ENCODE results near the gene MGST1. TPM values are rescaled to one million over a fixed set of nuclear protein-coding genes. Genes with fewer than 3 reads are reported as not detected.
"Not testable (repeated sequence)": the region's sequence is repeated elsewhere in the genome, so short reads cannot be mapped to it uniquely, and the experiment has no call there.

Gene MGST1
- total RNA-seq, 1 donor from 2014 or later = 238 TPM

DNA sequence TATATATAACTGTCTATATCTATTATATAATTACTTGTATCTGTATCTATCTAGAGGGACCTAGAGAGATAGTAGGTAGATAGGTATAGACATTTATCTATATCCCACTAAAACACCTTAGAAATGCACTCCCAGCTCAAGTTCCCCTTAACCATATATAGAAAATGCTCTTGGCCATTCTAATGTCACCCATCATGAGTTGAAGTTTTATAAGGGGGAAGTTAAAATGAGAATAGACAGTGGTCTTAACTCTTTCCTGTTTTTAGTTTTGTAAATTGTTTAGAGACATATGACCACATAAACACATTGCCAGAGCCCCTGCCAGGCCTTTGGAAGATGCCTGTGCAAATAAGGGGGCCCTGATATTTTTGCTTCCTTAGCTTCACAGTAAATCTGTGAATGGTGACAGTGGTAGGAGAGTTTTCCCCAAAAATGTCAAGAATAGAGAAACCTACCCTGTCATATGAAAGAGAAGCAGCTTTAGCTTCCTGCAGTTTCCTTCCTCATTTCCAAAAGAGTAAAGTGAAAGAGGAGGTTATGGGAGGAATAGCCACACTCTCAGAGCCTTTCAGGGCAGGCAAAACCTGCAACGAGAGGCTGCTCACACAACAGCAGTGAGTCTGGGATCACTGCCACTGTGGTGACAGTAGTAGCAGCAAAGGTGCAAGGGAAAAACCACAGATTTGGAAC is 45.5 kb downstream of the MGST1 start:
- peaks cover 10% of the 10 kb centered on the region for H3K36me3 Mint-ChIP-seq
- no peaks in the 10 kb centered on the region for H3K4me1 Mint-ChIP-seq
- no peak overlapping the region for H3K4me3 ChIP-seq

DNA sequence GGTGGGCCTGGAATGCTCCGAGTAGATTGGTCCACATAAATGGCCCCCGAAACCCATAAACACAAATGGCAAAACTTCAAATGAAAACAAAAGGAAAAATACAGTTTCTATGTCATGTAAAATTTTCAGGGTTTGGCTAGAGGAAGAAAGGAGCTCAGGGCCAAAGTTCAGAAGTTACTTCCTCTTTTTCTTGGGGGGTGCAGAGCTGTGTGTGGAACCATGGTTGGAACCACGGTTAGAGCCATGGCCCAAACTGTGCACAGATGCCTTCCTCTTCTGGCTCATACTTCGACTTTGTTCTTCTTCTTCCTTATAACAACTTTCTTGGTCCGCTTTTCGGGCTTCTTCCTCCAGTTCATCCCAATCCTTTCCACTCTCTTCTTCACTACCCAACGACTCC is 51.7 kb downstream of the MGST1 start:
- H3K27ac Mint-ChIP-seq = no peak overlapping the region
- Histone ChIP-seq H3K79me2 (ENCODE audit: low read depth) (no peaks in the 10 kb centered on the region), H3F3A (ENCODE audit: low read depth) (no peaks in the 10 kb centered on the region), H3K36me3 (no peaks in the 10 kb centered on the region), H3K27ac (no peak overlapping the region), H2AFZ (replicated peaks) (no peak overlapping the region), H4K20me1 (ENCODE audit: low read depth) (no peaks in the 10 kb centered on the region), H3K4me2 (no peak overlapping the region), H3K9me3 (ENCODE audit: low read depth) (peaks cover 2% of the 10 kb centered on the region), H3K27me3 (no peaks in the 10 kb centered on the region), H3K9ac (no peak overlapping the region), H3K4me1 (no peaks in the 10 kb centered on the region), H3K4me3 (no peak overlapping the region)
- H3K27me3 Mint-ChIP-seq (ENCODE audit: insufficient read depth, low read depth) = no peaks in the 10 kb centered on the region
- H3K9me3 Mint-ChIP-seq = peaks cover 10% of the 10 kb centered on the region
- no peak for TF ChIP-seq EZH2 (IDR thresholded peaks at IDR 0.05)
- no peak for TF ChIP-seq EZH2phosphoT487 (IDR thresholded peaks at IDR 0.05)
- TF ChIP-seq, protein P1, sequence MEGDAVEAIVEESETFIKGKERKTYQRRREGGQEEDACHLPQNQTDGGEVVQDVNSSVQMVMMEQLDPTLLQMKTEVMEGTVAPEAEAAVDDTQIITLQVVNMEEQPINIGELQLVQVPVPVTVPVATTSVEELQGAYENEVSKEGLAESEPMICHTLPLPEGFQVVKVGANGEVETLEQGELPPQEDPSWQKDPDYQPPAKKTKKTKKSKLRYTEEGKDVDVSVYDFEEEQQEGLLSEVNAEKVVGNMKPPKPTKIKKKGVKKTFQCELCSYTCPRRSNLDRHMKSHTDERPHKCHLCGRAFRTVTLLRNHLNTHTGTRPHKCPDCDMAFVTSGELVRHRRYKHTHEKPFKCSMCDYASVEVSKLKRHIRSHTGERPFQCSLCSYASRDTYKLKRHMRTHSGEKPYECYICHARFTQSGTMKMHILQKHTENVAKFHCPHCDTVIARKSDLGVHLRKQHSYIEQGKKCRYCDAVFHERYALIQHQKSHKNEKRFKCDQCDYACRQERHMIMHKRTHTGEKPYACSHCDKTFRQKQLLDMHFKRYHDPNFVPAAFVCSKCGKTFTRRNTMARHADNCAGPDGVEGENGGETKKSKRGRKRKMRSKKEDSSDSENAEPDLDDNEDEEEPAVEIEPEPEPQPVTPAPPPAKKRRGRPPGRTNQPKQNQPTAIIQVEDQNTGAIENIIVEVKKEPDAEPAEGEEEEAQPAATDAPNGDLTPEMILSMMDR (IDR thresholded peaks at IDR 0.05) = no peak
- peaks cover 8% of the 10 kb centered on the region for H3K36me3 Mint-ChIP-seq
- H3K4me3 Mint-ChIP-seq = no peak overlapping the region
- DNase-seq (ENCODE audit: low spot score) = no peak
- no peaks in the 10 kb centered on the region for H3K4me1 Mint-ChIP-seq

More for the DNA sequence above, 45.5 kb downstream of the MGST1 start:
- H3K9ac ChIP-seq = no peak overlapping the region
- H3K79me2 ChIP-seq (ENCODE audit: low read depth) = no peaks in the 10 kb centered on the region
- no peaks in the 10 kb centered on the region for H3K27me3 Mint-ChIP-seq (ENCODE audit: insufficient read depth, low read depth)
- no peak overlapping the region for H3K4me2 ChIP-seq
- H3K27me3 ChIP-seq = no peaks in the 10 kb centered on the region
- H3K9me3 Mint-ChIP-seq = peaks cover 22% of the 10 kb centered on the region
- peaks cover 2% of the 10 kb centered on the region for H3K9me3 ChIP-seq (ENCODE audit: low read depth)
- H3K27ac Mint-ChIP-seq = no peak overlapping the region
- no peak overlapping the region for H3K27ac ChIP-seq
- no peaks in the 10 kb centered on the region for H3F3A ChIP-seq (ENCODE audit: low read depth)
- TF ChIP-seq EZH2phosphoT487 (IDR thresholded peaks at IDR 0.05) (no peak), EZH2 (IDR thresholded peaks at IDR 0.05) (no peak)
- TF ChIP-seq, protein P1 (IDR thresholded peaks at IDR 0.05) = no peak
- DNase-seq (ENCODE audit: low spot score) = no peak
- H3K4me1 ChIP-seq = no peaks in the 10 kb centered on the region
- H4K20me1 ChIP-seq (ENCODE audit: low read depth) = no peaks in the 10 kb centered on the region
- H3K36me3 ChIP-seq = no peaks in the 10 kb centered on the region
- no peak overlapping the region for H2AFZ ChIP-seq (replicated peaks)
- no peak overlapping the region for H3K4me3 Mint-ChIP-seq

- not testable (repeated sequence) for H3F3A ChIP-seq (ENCODE audit: low read depth); H3K9ac ChIP-seq; H3K27ac Mint-ChIP-seq; H3K4me1 ChIP-seq; H3K4me3 ChIP-seq; H3K27me3 Mint-ChIP-seq (ENCODE audit: insufficient read depth, low read depth); H2AFZ ChIP-seq (replicated peaks); H3K4me3 Mint-ChIP-seq; H3K79me2 ChIP-seq (ENCODE audit: low read depth); H3K4me1 Mint-ChIP-seq; H3K4me2 ChIP-seq; H4K20me1 ChIP-seq (ENCODE audit: low read depth); H3K27me3 ChIP-seq; H3K27ac ChIP-seq; DNase-seq (ENCODE audit: low spot score); H3K36me3 Mint-ChIP-seq; H3K36me3 ChIP-seq; H3K9me3 ChIP-seq (ENCODE audit: low read depth); H3K9me3 Mint-ChIP-seq
Observed at GRCh38 chr12:16401835-16402234, 54.4 kb downstream of the MGST1 start.

- Histone ChIP-seq H3K79me2 (ENCODE audit: low read depth) (no peaks in the 10 kb centered on the region), H3K9ac (no peak overlapping the region), H3K9me3 (ENCODE audit: low read depth) (no peaks in the 10 kb centered on the region), H3K4me3 (no peak overlapping the region), H3K4me2 (no peak overlapping the region), H3K4me1 (no peaks in the 10 kb centered on the region), H3K27me3 (no peaks in the 10 kb centered on the region), H3K27ac (no peak overlapping the region), H2AFZ (replicated peaks) (no peak overlapping the region), H3F3A (ENCODE audit: low read depth) (no peaks in the 10 kb centered on the region), H3K36me3 (no peaks in the 10 kb centered on the region), H4K20me1 (ENCODE audit: low read depth) (no peaks in the 10 kb centered on the region)
- no peak for DNase-seq (ENCODE audit: low spot score)
- H3K9me3 Mint-ChIP-seq = peaks cover 9% of the 10 kb centered on the region
- no peaks in the 10 kb centered on the region for H3K4me1 Mint-ChIP-seq
- TF ChIP-seq, protein P1 (IDR thresholded peaks at IDR 0.05) = no peak
- TF ChIP-seq EZH2phosphoT487 (IDR thresholded peaks at IDR 0.05) = no peak
- TF ChIP-seq EZH2 (IDR thresholded peaks at IDR 0.05) = no peak
- H3K27me3 Mint-ChIP-seq (ENCODE audit: insufficient read depth, low read depth) = peaks cover 4% of the 10 kb centered on the region
- H3K4me3 Mint-ChIP-seq = no peak overlapping the region
- H3K27ac Mint-ChIP-seq = no peak overlapping the region
- H3K36me3 Mint-ChIP-seq = no peaks in the 10 kb centered on the region
Observed at GRCh38 chr12:16407346-16407745, 59.9 kb downstream of the MGST1 start.
